ENCODE data around the gene ABCA1.

Gene ABCA1

DNA sequence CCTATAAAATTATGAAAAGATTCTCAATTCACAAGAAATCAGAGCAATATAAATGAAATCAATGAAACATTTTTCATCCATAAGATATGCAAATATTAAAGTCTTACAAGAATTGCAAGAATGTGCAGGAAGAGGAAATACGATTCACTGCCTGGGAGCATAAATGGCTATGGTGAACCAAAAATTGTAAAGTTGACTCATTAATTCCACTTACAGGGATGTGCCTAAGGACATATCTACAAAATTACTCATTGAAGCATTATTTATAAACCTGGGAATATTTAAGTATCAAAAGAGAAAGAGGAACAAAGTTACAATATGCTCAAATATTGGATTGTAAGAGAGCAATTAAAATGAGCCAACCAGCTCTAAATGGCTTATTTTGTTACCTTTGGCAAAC lies 187.3 kb downstream of the ABCA1 start:
- H3K4me3 ChIP-seq (ENCODE audit: low read length): no peak overlapping the region
- H3K4me1 ChIP-seq (ENCODE audit: low read length): no peaks in the 10 kb centered on the region
- no peaks in the 10 kb centered on the region for H4K20me1 ChIP-seq (ENCODE audit: insufficient read depth, low read length)
- no peaks in the 10 kb centered on the region for H3K27me3 ChIP-seq (ENCODE audit: low read depth, low read length)
- no peak overlapping the region for H3K27ac ChIP-seq (ENCODE audit: low read length)
- TF ChIP-seq EZH2phosphoT487 (IDR thresholded peaks at IDR 0.05; ENCODE audit: low read depth) (no peak), CTCF (IDR thresholded peaks at IDR 0.05; ENCODE audit: low read depth, low read length) (no peak)
- H2AFZ ChIP-seq (ENCODE audit: low read depth, low read length): no peak overlapping the region
- H3K9me3 ChIP-seq (ENCODE audit: insufficient read depth, low read length): no peaks in the 10 kb centered on the region
- no peak overlapping the region for H3K4me2 ChIP-seq (ENCODE audit: low read length)
- H3K36me3 ChIP-seq (replicated peaks; ENCODE audit: low read depth, low read length): no peaks in the 10 kb centered on the region
- H3K79me2 ChIP-seq (ENCODE audit: low read length): no peaks in the 10 kb centered on the region
- H3K9ac ChIP-seq (ENCODE audit: low read length): no peak overlapping the region

- Histone ChIP-seq H3K9ac (ENCODE audit: low read length) (no peak overlapping the region), H3K4me3 (ENCODE audit: low read length) (no peak overlapping the region), H3K27me3 (ENCODE audit: low read depth, low read length) (no peaks in the 10 kb centered on the region), H3K9me3 (ENCODE audit: insufficient read depth, low read length) (no peaks in the 10 kb centered on the region), H3K36me3 (replicated peaks; ENCODE audit: low read depth, low read length) (no peaks in the 10 kb centered on the region), H3K4me1 (ENCODE audit: low read length) (peaks cover under 1% of the 10 kb centered on the region; the same call in 1 of the 2 replicates), H3K4me2 (ENCODE audit: low read length) (no peak overlapping the region), H2AFZ (ENCODE audit: low read depth, low read length) (no peak overlapping the region), H3K27ac (ENCODE audit: low read length) (no peak overlapping the region), H3K79me2 (ENCODE audit: low read length) (no peaks in the 10 kb centered on the region), H4K20me1 (ENCODE audit: insufficient read depth, low read length) (no peaks in the 10 kb centered on the region)
- no peak for TF ChIP-seq EZH2phosphoT487 (IDR thresholded peaks at IDR 0.05; ENCODE audit: low read depth)
- TF ChIP-seq CTCF (IDR thresholded peaks at IDR 0.05; ENCODE audit: low read depth, low read length): no peak
Measured at GRCh38 chr9:104738452-104738851, 189.5 kb downstream of the ABCA1 start.

Measured in OCI-LY3 (cell line).